DMS53 treated with DMSO at 0.1 percent for 48 hours (cell line): ENCODE measurements around the gene MAFG.

Experiments used
- DNase-seq: peaks from one replicate; lab custom pipeline; 2025; ENCODE audit not compliant: unreplicated experiment; lab: John Stamatoyannopoulos, UW

The MAFG gene

DNA sequence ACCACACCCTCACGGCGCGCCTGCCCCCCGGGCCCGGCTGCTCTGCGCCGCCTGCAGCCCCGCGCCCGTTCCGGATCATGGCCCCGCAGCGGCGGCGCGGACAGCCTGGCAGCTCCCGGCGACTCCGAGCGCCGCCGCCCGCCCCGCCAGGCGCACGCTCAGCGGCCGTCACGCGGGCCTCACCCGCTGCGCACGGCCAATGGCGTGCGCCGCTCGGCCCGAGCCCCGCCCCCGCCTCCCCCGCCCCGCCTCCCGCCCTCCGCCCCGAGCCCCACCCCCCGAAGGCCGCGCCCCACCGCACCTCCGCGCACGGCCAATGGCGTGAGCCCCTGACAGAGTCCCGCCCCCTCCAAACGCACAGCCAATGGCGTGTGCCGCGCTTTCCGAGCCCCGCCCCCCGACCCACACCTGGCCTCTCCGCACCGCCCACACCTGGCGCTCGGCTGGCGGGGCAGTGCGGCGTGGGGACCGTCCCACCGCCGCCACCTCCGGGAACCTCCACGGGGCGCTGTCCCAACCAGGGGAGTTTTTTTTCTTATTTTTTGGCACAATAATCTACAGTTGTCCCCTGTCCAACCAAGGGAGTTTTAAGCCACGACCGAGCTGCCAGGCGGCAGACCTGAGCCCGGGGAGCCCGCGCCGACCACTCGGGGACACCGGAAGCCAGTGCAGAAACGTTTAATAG is 16.1 kb downstream of the MAFG start, which contains the start of gene PCYT2:
Gene PCYT2 (minus strand): TSS at position 123 of the 685 bp plus-strand sequence. CDS start 44 bp downstream, at position 79.
- DNase-seq = peak; percentile 85

GRCh38 chr17:81910840-81911276 is 16.7 kb downstream of the MAFG start:
- no peak for DNase-seq

DNA sequence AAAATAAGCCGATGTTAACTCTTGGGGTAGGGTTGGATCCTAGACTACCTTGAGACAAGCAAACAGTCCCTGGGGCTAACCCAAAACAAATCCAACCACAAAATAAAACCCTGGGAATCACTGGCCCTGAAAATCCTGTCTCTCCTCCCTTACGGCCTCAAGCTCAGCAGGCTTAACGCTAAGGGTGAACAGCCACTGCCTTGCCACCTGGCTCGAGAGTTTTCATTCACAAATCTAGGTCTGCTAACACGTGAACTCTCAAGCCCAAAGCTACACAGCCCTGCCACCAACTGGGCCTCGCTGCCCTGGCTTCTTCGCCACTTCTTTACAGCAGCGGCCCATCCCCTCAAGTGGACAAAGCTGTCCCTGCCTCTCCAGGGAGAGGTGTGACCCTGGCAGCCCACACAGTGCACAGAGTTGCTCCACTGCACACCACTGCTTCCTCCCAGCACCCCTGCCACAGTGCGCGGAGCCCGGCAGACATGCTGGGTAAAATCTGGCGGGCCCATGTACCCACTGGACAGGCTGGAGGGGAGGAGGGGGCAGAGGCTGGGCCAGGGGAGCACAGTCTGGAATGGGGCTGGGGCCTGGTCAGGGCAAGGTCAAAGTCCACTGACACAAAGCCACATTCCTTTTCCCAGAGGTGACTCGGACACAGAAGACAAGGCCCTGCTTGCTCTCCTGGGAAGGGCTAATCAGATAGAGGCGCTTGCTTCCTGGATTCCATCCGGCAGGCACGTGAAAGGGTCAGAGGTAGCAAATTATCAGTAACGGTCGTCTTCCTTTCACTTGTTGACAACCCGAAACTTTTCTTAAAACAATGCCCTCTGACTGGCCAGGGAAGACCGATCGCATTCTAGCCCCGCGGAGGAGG is 17.3 kb downstream of the MAFG start:
- DNase-seq = no peak

DNA sequence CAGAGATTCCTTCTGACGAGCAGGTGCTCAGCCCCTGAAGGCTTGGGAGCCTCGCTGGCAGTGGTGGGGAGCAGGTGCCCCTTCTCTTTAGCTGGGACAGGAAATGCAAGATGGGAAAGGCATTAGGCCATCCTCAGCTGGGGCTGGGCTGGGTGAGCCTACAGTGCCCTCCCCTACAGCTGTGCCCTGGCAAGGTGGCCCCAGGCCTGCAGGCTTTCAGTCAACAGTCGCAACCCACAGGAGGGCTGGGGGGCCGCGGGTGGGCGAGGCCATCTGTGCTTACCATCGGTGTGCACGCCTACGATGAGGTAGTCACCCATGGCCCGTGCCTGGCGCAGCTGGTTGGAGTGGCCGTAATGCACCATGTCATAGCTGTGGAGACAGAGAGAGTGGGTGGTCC is 18.3 kb downstream of the MAFG start:
- DNase-seq = no peak

DNA sequence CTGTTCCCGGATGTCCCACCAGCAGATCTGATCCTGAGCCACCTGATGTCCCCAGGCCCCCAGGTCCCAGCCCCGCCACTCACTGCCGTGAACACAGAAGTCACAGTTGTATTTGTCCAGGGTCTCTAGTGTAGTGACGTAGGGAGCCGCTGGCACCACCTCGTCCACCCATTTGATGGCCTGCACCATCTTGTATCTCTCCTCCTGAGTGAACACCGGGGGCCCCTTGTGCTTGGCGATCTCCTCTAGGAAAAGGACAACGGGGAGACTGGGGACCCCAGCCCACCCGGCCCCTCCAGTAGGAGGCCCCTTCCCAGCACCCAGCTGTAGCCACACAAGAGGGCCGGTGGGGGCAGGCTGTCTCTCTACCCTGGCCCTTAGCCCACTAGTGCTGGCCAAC is 18.7 kb downstream of the MAFG start:
- DNase-seq = no peak

GRCh38 chr17:81907219-81908145 is 20.1 kb downstream of the MAFG start:
- DNase-seq = no peak

GRCh38 chr17:81906476-81907218 is 20.9 kb downstream of the MAFG start:
- DNase-seq = no peak

DNA sequence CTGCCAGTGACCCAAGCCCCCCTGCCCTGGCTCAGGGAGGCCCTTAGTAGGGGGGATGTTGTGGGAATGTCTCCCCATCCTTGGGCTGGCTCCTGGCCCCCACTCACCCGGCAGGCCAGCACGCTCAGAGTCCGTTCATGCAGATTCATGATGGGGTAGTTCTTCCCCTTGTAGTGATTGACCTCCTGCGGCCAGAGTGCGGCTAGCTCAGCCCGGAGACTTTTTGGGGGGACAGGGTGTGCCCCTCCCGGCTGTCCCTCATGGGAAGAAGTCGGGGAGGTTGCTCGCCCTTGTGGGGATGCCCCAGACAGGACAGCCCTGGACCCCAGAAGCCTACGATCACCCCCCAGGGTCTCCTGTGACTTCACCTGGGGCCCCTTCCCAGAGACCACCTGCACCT is 21.5 kb downstream of the MAFG start:
- no peak for DNase-seq

- no peak for DNase-seq
Observed at GRCh38 chr17:81905424-81905875, 22.1 kb downstream of the MAFG start.

- DNase-seq = no peak
Observed at GRCh38 chr17:81904600-81905423, 22.7 kb downstream of the MAFG start.

- no peak for DNase-seq
Observed at GRCh38 chr17:81903896-81904599, 23.5 kb downstream of the MAFG start.

GRCh38 chr17:81903415-81903831 is 24.1 kb downstream of the MAFG start:
- no peak for DNase-seq

- DNase-seq = no peak
Observed at GRCh38 chr17:81902653-81903414, 24.7 kb downstream of the MAFG start.

DNA sequence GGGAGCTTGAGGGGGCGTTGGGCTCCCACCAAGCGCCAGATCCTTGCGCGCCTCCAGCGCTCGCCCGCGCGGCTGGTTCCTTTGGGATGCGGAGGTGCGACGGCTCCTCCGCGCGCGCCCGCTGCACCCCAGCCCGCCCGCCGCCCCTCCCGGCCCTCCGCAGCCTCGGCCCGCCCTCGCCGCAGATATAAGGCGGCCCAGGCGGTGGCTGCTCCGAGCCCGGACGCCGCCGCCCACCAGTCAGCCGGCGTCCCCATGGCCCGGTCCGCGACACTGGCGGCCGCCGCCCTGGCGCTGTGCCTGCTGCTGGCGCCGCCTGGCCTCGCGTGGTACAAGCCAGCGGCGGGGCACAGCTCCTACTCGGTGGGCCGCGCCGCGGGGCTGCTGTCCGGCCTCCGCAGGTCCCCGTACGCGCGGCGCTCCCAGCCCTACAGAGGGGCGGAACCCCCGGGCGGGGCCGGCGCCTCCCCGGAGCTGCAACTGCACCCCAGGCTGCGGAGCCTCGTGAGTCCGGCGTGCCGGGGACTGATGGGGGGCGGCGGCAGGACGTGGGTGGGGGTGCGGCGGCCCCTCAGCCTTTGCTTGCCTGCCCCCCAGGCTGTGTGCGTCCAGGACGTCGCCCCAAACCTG is 25.4 kb downstream of the MAFG start, which contains the start of gene NPB:
Gene NPB (plus strand): TSS at position 216 of the 630 bp plus-strand sequence. CDS start 40 bp downstream, at position 256.
- no peak for DNase-seq

DNA sequence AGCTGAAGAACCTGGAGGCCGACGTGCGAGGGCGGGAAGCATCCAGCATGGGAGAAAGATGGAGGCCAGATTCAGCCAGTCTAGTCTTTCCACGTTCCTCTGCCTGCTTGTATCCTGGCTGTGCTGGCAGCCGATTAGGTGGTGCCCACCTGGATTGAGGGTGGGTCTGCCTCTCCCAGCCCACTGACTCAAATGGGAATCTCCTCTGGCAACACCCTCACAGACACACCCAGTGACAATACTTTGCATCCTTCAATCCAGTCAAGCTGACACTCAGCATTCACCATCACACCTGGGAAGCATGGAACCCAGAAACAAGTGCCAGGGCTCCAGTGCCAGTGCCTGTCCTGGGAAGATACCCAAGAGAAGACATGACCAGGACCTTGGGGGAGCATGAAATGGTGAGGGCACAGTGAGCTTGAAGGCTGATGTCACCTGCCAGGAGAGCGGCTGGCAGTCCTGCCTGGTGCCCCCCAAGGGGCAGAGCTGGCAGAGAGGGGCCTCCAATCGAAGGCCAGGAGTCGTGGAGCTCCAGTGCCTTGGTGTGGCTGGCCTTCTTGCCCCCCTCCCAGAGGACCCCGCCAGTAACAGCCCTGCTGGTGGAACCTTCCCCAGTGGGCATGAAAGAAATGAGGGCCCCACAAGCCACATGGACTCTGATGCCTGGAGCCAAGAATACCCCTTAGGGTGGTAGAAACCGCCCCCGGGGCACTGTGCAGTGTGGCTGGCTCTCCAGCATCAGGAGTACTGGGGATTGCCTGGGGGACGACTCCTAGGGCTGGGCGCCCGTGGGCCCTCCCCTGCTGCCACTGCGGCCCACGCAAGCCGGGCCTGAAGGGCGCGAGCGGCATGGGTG is 26.1 kb downstream of the MAFG start:
- DNase-seq = no peak

- DNase-seq = no peak
Observed at GRCh38 chr17:81900181-81900820, 27.2 kb downstream of the MAFG start.
